ENCODE measurements around the gene AMPD2. TPM values are rescaled to one million over a fixed set of nuclear protein-coding genes. Genes with fewer than 3 reads are reported as not detected.

The AMPD2 gene
- total and polyA plus RNA-seq, 2 of the 8 experiments (the other 6 are each of a cell fraction or from before 2014, with no cell fraction given) = 37.2 to 67.7 TPM

DNA sequence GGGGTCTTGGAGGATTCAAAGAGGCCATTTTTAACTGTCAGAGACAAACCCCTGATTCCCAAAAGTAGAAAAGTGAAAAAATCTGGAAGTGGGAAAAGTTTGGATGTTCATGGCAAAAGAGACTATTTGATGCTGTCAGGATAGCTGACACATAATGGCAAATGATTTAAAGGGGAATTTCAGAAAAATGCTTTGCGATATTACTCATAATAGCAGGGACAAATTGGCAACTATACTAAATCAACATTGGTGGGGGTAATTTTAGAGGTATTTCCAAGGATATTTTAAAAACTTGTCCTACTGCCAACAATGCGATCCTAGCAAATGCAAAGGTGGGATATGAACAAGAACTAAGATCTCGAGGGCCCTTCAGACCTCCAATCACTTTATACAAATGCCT lies 31.0 kb downstream of the AMPD2 start:
- no peak overlapping the region for H3K56ac ChIP-seq (replicated peaks; ENCODE audit: insufficient read length, low read depth, low read length)
- no peak overlapping the region for H3K27ac ChIP-seq (ENCODE audit: low read depth, low read length)
- DNase-seq (ENCODE audit: low read depth in 1 of 2, low spot score in 2 of 2) (no peak), FAIRE-seq (no peak)
- H2BK120ac ChIP-seq (replicated peaks; ENCODE audit: low read depth, low read length) = no peak overlapping the region
- H3K4me1 ChIP-seq (replicated peaks in 1 of 4; ENCODE audit: control insufficient read depth in 3 of 4, insufficient read depth in 4 of 4, low read length in 3 of 4) = 0 out of 7 replicates have a peak, but pooled peaks cover 0 to 3% (median 0%) of the 10 kb centered on the region in 4 experiments
- no peaks in the 10 kb centered on the region for H3K9me3 ChIP-seq (ENCODE audit: insufficient read depth in 2 of 2, low read depth in 1 of 2, low read length in 1 of 2)
- H2BK15ac ChIP-seq (ENCODE audit: low read length) = no peak overlapping the region
- no peak overlapping the region for H4K91ac ChIP-seq (replicated peaks; ENCODE audit: insufficient read length, low read length)
- no peak overlapping the region for H3K4me2 ChIP-seq (ENCODE audit: insufficient read depth in 1 of 2, low read depth in 2 of 2, low read length in 2 of 2)
- H3K4ac ChIP-seq (replicated peaks; ENCODE audit: insufficient read length, low read depth, low read length) = no peak overlapping the region
- no peak overlapping the region for H2BK12ac ChIP-seq (ENCODE audit: low read depth, low read length)
- CTCF ChIA-PET (ENCODE audit: partially characterized antibody) = interaction anchor here (0.9 to 11.8 kb wide), 9 partner anchors 11 to 273 kb away, joined by 3 to 185 read pairs (median 5); partner anchors contain the start of gene GSTM1
- H3K79me1 ChIP-seq (ENCODE audit: low read depth, low read length) = no peaks in the 10 kb centered on the region
- H4K8ac ChIP-seq (ENCODE audit: extremely low read depth, insufficient read depth, low read length) = no peak overlapping the region
- H2BK20ac ChIP-seq (ENCODE audit: low read length) = no peak overlapping the region
- POLR2A ChIA-PET (ENCODE audit: partially characterized antibody) = interaction anchor here (0.7 to 1.4 kb wide), 3 partner anchors 10 to 89 kb away, joined by 3 to 4 read pairs (median 4); no protein-coding TSS in a partner anchor
- no peaks in the 10 kb centered on the region for H3K79me2 ChIP-seq (ENCODE audit: control insufficient read depth in 1 of 2, insufficient read depth in 2 of 2, low read length in 2 of 2)
- H4K5ac ChIP-seq (ENCODE audit: insufficient read length, low read depth, low read length) = no peak overlapping the region
- 89% methylated on average over 3 of the region's 3 CpGs; no CpG with 5 or more reads in 1 of the 2 experiments for WGBS, 2 experiments (ENCODE audit: extremely low coverage in 1 of 2, insufficient coverage in 1 of 2, insufficient read length in 1 of 2, insufficient replicate concordance in 2 of 2, low coverage in 1 of 2, low lambda C conversion rate in 2 of 2, missing lambda C conversion rate in 1 of 2)
- H3K27me3 ChIP-seq (replicated peaks in 1 of 4; ENCODE audit: control insufficient read depth in 3 of 4, extremely low read depth in 1 of 4, insufficient read depth in 3 of 4, low read length in 3 of 4) = peaks cover 0 to 5% (median 4%) of the 10 kb centered on the region in 4 experiments; a peak in 6 of 7 replicates
- H3K23ac ChIP-seq (ENCODE audit: insufficient read length) = no peak overlapping the region
- no peak overlapping the region for H3K14ac ChIP-seq (ENCODE audit: insufficient read length)
- H2AFZ ChIP-seq (ENCODE audit: low read length) = no peak overlapping the region
- no peaks in the 10 kb centered on the region for H4K20me1 ChIP-seq (replicated peaks in 1 of 2; ENCODE audit: control insufficient read depth in 1 of 2, insufficient read depth in 2 of 2, low read length in 2 of 2)
- H3K36me3 ChIP-seq (ENCODE audit: control insufficient read depth in 2 of 4, insufficient read depth in 4 of 4, low read length in 3 of 4) = no peaks in the 10 kb centered on the region
- H3K18ac ChIP-seq (ENCODE audit: extremely low read depth, low read length) = no peak overlapping the region
- H2AK5ac ChIP-seq (ENCODE audit: low read depth, low read length) = no peak overlapping the region
- H3K9ac ChIP-seq (replicated peaks in 1 of 4; ENCODE audit: extremely low read depth in 1 of 4, low read depth in 3 of 4, low read length in 3 of 4) = no peak overlapping the region
- H3K4me3 ChIP-seq (ENCODE audit: extremely low read depth in 1 of 4, insufficient read depth in 2 of 4, low read depth in 3 of 4, low read length in 4 of 4) = no peak overlapping the region
- peaks cover 3% of the 10 kb centered on the region; the same call in 1 of the 2 replicates for H3K23me2 ChIP-seq (ENCODE audit: low read depth, low read length)
- no peak overlapping the region for H2BK5ac ChIP-seq (ENCODE audit: low read depth, low read length)
- TF ChIP-seq SP1 (IDR thresholded peaks at IDR 0.05; ENCODE audit: low read depth, low read length) = no peak
- no peak for TF ChIP-seq CBX5 (IDR thresholded peaks at IDR 0.05; ENCODE audit: low read depth, low read length)
- TF ChIP-seq PHF8 (conservative IDR thresholded peaks at IDR 0.05; ENCODE audit: low read depth, low read length) = no peak
- no peak for TF ChIP-seq CREB1 (IDR thresholded peaks at IDR 0.05)
- TF ChIP-seq TBP (IDR thresholded peaks at IDR 0.05; ENCODE audit: low read depth, low read length) = no peak
- TF ChIP-seq SRF (IDR thresholded peaks at IDR 0.05; ENCODE audit: low read depth, low read length) = no peak
- TF ChIP-seq, protein P1, sequence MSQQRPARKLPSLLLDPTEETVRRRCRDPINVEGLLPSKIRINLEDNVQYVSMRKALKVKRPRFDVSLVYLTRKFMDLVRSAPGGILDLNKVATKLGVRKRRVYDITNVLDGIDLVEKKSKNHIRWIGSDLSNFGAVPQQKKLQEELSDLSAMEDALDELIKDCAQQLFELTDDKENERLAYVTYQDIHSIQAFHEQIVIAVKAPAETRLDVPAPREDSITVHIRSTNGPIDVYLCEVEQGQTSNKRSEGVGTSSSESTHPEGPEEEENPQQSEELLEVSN (IDR thresholded peaks at IDR 0.05) = no peak
- no peak for TF ChIP-seq SAP30 (IDR thresholded peaks at IDR 0.05; ENCODE audit: insufficient read depth, insufficient replicate concordance, low read length)
- no peak for TF ChIP-seq RBBP5 (IDR thresholded peaks at IDR 0.05; ENCODE audit: borderline replicate concordance, low read depth, low read length)
- TF ChIP-seq JUND (IDR thresholded peaks at IDR 0.05; ENCODE audit: low read length) = no peak
- no peak for TF ChIP-seq TCF12 (IDR thresholded peaks at IDR 0.05; ENCODE audit: low read depth, low read length)
- no peak for TF ChIP-seq ZNF274 (IDR thresholded peaks at IDR 0.05; ENCODE audit: borderline replicate concordance, extremely low read depth, low read length)
- TF ChIP-seq ASH2L (IDR thresholded peaks at IDR 0.05; ENCODE audit: low read length) = no peak
- TF ChIP-seq CHD2 (IDR thresholded peaks at IDR 0.05; ENCODE audit: low read length) = no peak
- no peak for TF ChIP-seq CEBPB (IDR thresholded peaks at IDR 0.05; ENCODE audit: low read depth, low read length)

Data from H1 (cell line).